A549 (cell line): ENCODE results near the gene DNMT3A.

Experiments used
- CEBPB ChIP-seq, 2 experiments: fragments of >200 bp in 1 of 2; sonication (Bioruptor Twin) in 1 of 2; formaldehyde crosslinking in 1 of 2; IDR thresholded peaks; 2 replicates each; pipeline ENCODE4 v1.6.1; 2012 to 2016
- CHD2 ChIP-seq: fragments of 150-350 bp; IDR thresholded peaks from 2 replicates; pipeline ENCODE4 v1.6.1; 2014; ENCODE audit warnings: low read length; ENCODE audit not compliant: partially characterized antibody
- CTCF ChIP-seq: fragments of >200 bp; sonication (Bioruptor Twin); formaldehyde crosslinking; IDR thresholded peaks from 3 replicates; pipeline ENCODE4 v1.5.1; 2016
- EHMT2 ChIP-seq: fragments of 200-600 bp; sonication (generic); IDR thresholded peaks from 2 replicates; pipeline ENCODE4 v1.6.1; 2016; ENCODE audit warnings: antibody characterized with exemption, low read depth, mild to moderate bottlenecking, moderate library complexity
- HOXA7 ChIP-seq: fragments of 250-450 bp; sonication (Bioruptor Pico); IDR thresholded peaks from 2 replicates; pipeline ENCODE4 v1.5.0; 2020; ENCODE audit warnings: mild to moderate bottlenecking, moderate library complexity
- JUN ChIP-seq, 2 experiments: fragments of >200 bp; sonication (Bioruptor Twin); formaldehyde crosslinking; IDR thresholded peaks; 2 replicates in 1 of 2; 3 replicates in 1 of 2; pipeline ENCODE4 v1.6.1; 2016 to 2017
- MAX ChIP-seq: IDR thresholded peaks from 2 replicates; pipeline ENCODE4 v1.6.1; 2012
- MYC ChIP-seq: IDR thresholded peaks from 2 replicates; pipeline ENCODE4 v1.6.1; 2012; ENCODE audit warnings: mild to moderate bottlenecking, inconsistent platforms, low read length, improper control_type of control experiment, borderline replicate concordance
- PHF8 ChIP-seq: fragments of 200-600 bp; sonication (generic); IDR thresholded peaks from 2 replicates; pipeline ENCODE4 v1.6.1; 2016; ENCODE audit warnings: low read depth, mild to moderate bottlenecking, antibody characterized with exemption, moderate library complexity, borderline replicate concordance
- POLR2A ChIP-seq: IDR thresholded peaks from 2 replicates; pipeline ENCODE4 v1.6.1; 2012; ENCODE audit warnings: mild to moderate bottlenecking, low read length
- POLR2AphosphoS2 ChIP-seq: conservative IDR thresholded peaks from 2 replicates; pipeline ENCODE4 v1.6.1; 2012; ENCODE audit warnings: low read length, improper control_type of control experiment, inconsistent platforms
- USF2 ChIP-seq: fragments of 450-650 bp; IDR thresholded peaks from 2 replicates; pipeline ENCODE4 v1.6.1; 2014; ENCODE audit warnings: antibody characterized with exemption

GRCh38 chr2:25358249-25358815, 16.6 kb upstream of the DNMT3A start:
- TF ChIP-seq CTCF (no peak), MAX (no peak), POLR2A (no peak), JUN (IDR thresholded peaks at IDR 0.05) (no peak), CHD2 (no peak), PHF8 (no peak), CEBPB (IDR thresholded peaks at IDR 0.05) (no peak), POLR2AphosphoS2 (no peak), EHMT2 (no peak), HOXA7 (CRISPR knock-in tag) (no peak), USF2 (no peak), MYC (no peak)
